Measurements from ENCODE around the gene NET1.

Gene NET1

DNA sequence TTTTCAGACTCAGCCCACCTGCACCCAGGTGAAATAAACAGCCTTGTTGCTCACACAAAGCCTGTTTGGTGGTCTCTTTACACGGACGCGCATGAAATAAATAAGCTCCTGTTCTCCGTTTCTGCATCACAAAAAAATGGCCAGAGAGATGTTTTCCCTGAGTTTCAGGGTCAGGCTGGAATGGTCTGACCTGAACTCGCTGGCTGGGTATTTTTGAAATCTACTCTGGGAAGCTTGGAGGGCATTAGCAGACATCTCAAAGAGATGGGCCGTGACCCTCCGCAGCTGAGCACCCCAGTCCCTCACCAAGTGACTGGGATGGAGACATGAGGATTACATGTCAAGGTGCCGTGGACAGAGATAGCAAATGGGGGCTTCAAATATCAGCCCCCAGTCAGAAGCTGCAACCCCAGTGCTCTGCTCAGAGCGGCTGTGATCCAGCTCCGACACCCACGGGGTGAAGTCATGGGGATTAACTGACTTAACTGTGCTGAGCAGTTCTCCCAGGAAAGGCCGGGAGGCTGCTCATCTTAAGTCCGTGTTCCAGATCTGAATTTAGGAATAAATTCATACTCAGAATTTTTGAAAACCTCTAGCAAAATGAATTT is 64.7 kb downstream of the NET1 start:
- Histone ChIP-seq H3K9me3 (ENCODE audit: insufficient read depth, low read length) (no peaks in the 10 kb centered on the region), H3K4me3 (ENCODE audit: low read length) (no peak overlapping the region), H3K4me1 (ENCODE audit: low read length) (peaks cover 6% of the 10 kb centered on the region; the same call in 1 of the 2 replicates), H3K79me2 (ENCODE audit: low read length) (no peaks in the 10 kb centered on the region), H3K9ac (ENCODE audit: low read length) (no peak overlapping the region), H3K36me3 (replicated peaks; ENCODE audit: low read depth, low read length) (no peaks in the 10 kb centered on the region), H3K4me2 (ENCODE audit: low read length) (no peak overlapping the region), H3K27ac (ENCODE audit: low read length) (no peak overlapping the region), H2AFZ (ENCODE audit: low read depth, low read length) (no peak overlapping the region), H3K27me3 (ENCODE audit: low read depth, low read length) (no peaks in the 10 kb centered on the region), H4K20me1 (ENCODE audit: insufficient read depth, low read length) (no peaks in the 10 kb centered on the region)
- no peak for TF ChIP-seq EZH2phosphoT487 (IDR thresholded peaks at IDR 0.05; ENCODE audit: low read depth)
- TF ChIP-seq, protein P1, sequence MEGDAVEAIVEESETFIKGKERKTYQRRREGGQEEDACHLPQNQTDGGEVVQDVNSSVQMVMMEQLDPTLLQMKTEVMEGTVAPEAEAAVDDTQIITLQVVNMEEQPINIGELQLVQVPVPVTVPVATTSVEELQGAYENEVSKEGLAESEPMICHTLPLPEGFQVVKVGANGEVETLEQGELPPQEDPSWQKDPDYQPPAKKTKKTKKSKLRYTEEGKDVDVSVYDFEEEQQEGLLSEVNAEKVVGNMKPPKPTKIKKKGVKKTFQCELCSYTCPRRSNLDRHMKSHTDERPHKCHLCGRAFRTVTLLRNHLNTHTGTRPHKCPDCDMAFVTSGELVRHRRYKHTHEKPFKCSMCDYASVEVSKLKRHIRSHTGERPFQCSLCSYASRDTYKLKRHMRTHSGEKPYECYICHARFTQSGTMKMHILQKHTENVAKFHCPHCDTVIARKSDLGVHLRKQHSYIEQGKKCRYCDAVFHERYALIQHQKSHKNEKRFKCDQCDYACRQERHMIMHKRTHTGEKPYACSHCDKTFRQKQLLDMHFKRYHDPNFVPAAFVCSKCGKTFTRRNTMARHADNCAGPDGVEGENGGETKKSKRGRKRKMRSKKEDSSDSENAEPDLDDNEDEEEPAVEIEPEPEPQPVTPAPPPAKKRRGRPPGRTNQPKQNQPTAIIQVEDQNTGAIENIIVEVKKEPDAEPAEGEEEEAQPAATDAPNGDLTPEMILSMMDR (IDR thresholded peaks at IDR 0.05; ENCODE audit: low read depth, low read length) = no peak

- H2AFZ ChIP-seq (ENCODE audit: low read depth, low read length) = no peak overlapping the region
- TF ChIP-seq, protein P1 (IDR thresholded peaks at IDR 0.05; ENCODE audit: low read depth, low read length) = no peak
- no peak for TF ChIP-seq EZH2phosphoT487 (IDR thresholded peaks at IDR 0.05; ENCODE audit: low read depth)
- H4K20me1 ChIP-seq (ENCODE audit: insufficient read depth, low read length) = no peaks in the 10 kb centered on the region
- no peak overlapping the region for H3K27ac ChIP-seq (ENCODE audit: low read length)
- no peaks in the 10 kb centered on the region for H3K79me2 ChIP-seq (ENCODE audit: low read length)
- H3K9ac ChIP-seq (ENCODE audit: low read length) = no peak overlapping the region
- H3K9me3 ChIP-seq (ENCODE audit: insufficient read depth, low read length) = no peaks in the 10 kb centered on the region
- no peaks in the 10 kb centered on the region for H3K27me3 ChIP-seq (ENCODE audit: low read depth, low read length)
- H3K4me2 ChIP-seq (ENCODE audit: low read length) = no peak overlapping the region
- H3K36me3 ChIP-seq (replicated peaks; ENCODE audit: low read depth, low read length) = no peaks in the 10 kb centered on the region
- H3K4me3 ChIP-seq (ENCODE audit: low read length) = no peak overlapping the region
- peaks cover 6% of the 10 kb centered on the region; the same call in 1 of the 2 replicates for H3K4me1 ChIP-seq (ENCODE audit: low read length)
Observed at GRCh38 chr10:5477948-5478693, 65.8 kb downstream of the NET1 start.

GRCh38 chr10:5478694-5479305 is 66.4 kb downstream of the NET1 start:
- no peaks in the 10 kb centered on the region for H3K9me3 ChIP-seq (ENCODE audit: insufficient read depth, low read length)
- no peak overlapping the region for H3K4me3 ChIP-seq (ENCODE audit: low read length)
- H3K27me3 ChIP-seq (ENCODE audit: low read depth, low read length) = no peaks in the 10 kb centered on the region
- no peaks in the 10 kb centered on the region for H4K20me1 ChIP-seq (ENCODE audit: insufficient read depth, low read length)
- H2AFZ ChIP-seq (ENCODE audit: low read depth, low read length) = no peak overlapping the region
- H3K27ac ChIP-seq (ENCODE audit: low read length) = no peak overlapping the region
- no peak for TF ChIP-seq EZH2phosphoT487 (IDR thresholded peaks at IDR 0.05; ENCODE audit: low read depth)
- TF ChIP-seq, protein P1 (IDR thresholded peaks at IDR 0.05; ENCODE audit: low read depth, low read length) = no peak
- no peak overlapping the region for H3K4me2 ChIP-seq (ENCODE audit: low read length)
- H3K79me2 ChIP-seq (ENCODE audit: low read length) = no peaks in the 10 kb centered on the region
- H3K9ac ChIP-seq (ENCODE audit: low read length) = no peak overlapping the region
- no peaks in the 10 kb centered on the region for H3K36me3 ChIP-seq (replicated peaks; ENCODE audit: low read depth, low read length)
- H3K4me1 ChIP-seq (ENCODE audit: low read length) = peaks cover 6% of the 10 kb centered on the region; the same call in 1 of the 2 replicates
